BLaER1 (cell line): ENCODE results near the gene TAF11L4.
"Not testable (repeated sequence)": the region's sequence is repeated elsewhere in the genome, so short reads cannot be mapped to it uniquely, and the experiment has no call there.

Experiments used
- H3K27ac ChIP-seq: shearing (Covaris generic); formaldehyde crosslinking; 2 replicates; pipeline ENCODE4 v1.8.1; 2022
- H3K27me3 ChIP-seq: shearing (Covaris generic); formaldehyde crosslinking; 2 replicates; pipeline ENCODE4 v1.8.1; 2022
- H3K36me3 ChIP-seq: shearing (Covaris generic); formaldehyde crosslinking; 2 replicates; pipeline ENCODE4 v1.8.1; 2022
- H3K4me1 ChIP-seq: shearing (Covaris generic); formaldehyde crosslinking; 2 replicates; pipeline ENCODE4 v1.8.1; 2022
- H3K4me2 ChIP-seq: shearing (Covaris generic); formaldehyde crosslinking; 2 replicates; pipeline ENCODE4 v1.8.1; 2022
- H3K4me3 ChIP-seq: shearing (Covaris generic); formaldehyde crosslinking; 2 replicates; pipeline ENCODE4 v1.8.1; 2022
- H3K9ac ChIP-seq: shearing (Covaris generic); formaldehyde crosslinking; 2 replicates; pipeline ENCODE4 v1.8.1; 2022
- H3K9me3 ChIP-seq: shearing (Covaris generic); formaldehyde crosslinking; 2 replicates; pipeline ENCODE4 v1.8.1; 2022
- H4K20me1 ChIP-seq: shearing (Covaris generic); formaldehyde crosslinking; 2 replicates; pipeline ENCODE4 v1.8.1; 2022
- Cebpa-rat ChIP-seq: shearing (Covaris generic); IDR thresholded peaks from 2 replicates; pipeline ENCODE4 v1.8.1; 2022

Gene TAF11L4

DNA sequence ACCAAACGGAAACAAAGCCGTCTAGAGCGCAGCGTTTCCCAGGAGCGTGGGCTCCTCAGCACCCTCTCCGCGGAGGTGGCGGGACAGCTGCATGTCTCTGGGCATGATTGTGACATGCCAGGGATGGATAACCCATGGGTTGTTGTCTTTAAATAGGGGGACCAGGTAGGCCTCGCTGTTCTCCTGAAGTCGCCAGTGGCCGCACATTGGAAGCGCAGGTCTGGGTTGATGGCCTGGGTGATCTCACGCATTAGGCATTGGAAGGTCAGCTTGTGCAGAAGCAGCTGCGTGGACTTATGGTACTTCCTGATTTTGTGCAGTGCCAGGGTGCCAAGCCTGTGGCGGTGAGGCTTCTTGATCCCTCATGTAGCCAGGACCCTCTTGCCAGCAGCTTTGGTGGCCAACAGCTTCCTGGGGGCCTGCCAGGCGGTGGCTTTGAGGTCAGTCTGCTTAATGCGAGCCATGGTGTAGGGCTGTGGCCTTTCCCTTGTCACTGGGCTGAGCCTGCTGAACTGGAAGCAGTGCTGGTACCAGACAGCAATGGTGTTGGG is 9.8 kb upstream of the TAF11L4 start:
- no peak for TF ChIP-seq Cebpa-rat
- H3K36me3 ChIP-seq, result no peaks in the 10 kb centered on the region

DNA sequence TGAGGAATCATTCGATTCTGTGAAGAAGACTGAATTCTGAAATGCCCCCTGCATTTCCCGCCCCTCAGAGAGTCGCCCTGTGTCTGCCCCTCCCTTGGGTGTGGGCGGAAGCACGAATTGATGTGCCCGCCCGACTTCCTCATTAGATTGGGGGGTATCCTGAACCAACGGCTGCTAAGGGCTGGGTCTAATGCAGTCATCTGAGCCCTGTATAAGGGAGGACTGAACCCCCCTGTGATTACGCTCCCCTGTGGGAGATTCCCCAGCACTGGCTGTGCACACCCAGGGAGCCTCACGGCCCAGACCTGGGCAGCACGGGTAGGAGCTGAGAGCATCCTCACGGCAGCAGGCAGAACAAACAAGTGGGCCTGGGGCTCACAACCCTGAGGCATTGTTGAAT is 4.1 kb upstream of the TAF11L4 start:
- not testable (repeated sequence) for H3K4me1 ChIP-seq, H3K36me3 ChIP-seq, H3K9me3 ChIP-seq, H3K27me3 ChIP-seq, H3K4me2 ChIP-seq, H3K27ac ChIP-seq, H4K20me1 ChIP-seq, H3K4me3 ChIP-seq, H3K9ac ChIP-seq

More for the DNA sequence above, 9.8 kb upstream of the TAF11L4 start:
- no peak overlapping the region for H3K9ac ChIP-seq
- H3K4me2 ChIP-seq, result no peak overlapping the region
- H3K4me1 ChIP-seq, result no peaks in the 10 kb centered on the region
- H3K4me3 ChIP-seq, result no peak overlapping the region
- no peak overlapping the region for H3K27ac ChIP-seq
- H3K27me3 ChIP-seq, result no peaks in the 10 kb centered on the region
- H4K20me1 ChIP-seq, result no peaks in the 10 kb centered on the region
- no peaks in the 10 kb centered on the region for H3K9me3 ChIP-seq

DNA sequence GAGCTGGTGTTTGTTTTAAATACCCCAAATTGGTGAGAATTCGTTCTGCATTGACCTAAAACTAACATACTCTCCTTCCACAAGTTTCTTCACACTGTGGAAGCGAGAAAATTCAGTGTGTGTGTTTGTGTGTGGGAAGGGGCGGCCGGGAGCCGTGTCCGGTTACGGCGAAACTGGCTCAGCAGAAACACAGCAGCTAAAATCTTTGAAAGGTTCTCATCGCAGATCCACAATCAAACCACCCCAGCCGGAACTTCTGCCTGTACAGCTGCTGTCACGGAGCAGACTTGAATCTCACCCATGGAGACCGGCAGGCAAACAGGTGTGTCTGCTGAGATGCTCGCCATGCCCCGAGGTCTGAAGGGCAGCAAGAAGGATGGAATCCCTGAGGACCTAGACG is 3.5 kb upstream of the TAF11L4 start, which contains the start of gene TAF11L3:
TSS of gene TAF11L3 (plus strand) at position 301 of the 400 bp plus-strand sequence.
- not testable (repeated sequence) for H3K27ac ChIP-seq, H3K9me3 ChIP-seq, H3K36me3 ChIP-seq, H3K27me3 ChIP-seq, H3K9ac ChIP-seq, H4K20me1 ChIP-seq, H3K4me1 ChIP-seq, H3K4me3 ChIP-seq, H3K4me2 ChIP-seq

DNA sequence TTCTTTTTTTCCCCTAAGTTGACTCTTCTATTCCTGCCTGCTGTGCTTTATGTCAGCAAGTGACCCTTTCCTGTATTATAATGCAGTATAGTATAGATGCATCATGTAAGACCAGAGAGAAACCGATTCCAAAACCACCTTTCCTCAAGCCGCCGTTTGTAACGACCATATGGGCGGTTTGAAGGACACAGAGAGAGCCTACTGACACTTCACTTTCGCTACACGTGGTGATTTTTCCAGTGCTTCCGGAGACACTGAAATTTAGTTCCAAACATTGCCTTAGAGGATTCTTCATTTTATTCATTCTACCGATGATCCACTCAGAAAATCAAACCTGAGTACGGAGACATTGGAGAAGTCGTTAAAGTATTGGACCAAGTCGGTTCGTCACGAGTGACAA is 2.1 kb upstream of the TAF11L4 start:
- not testable (repeated sequence) for H3K9me3 ChIP-seq, H3K27me3 ChIP-seq, H3K4me3 ChIP-seq, H3K4me1 ChIP-seq, H3K4me2 ChIP-seq, H3K9ac ChIP-seq, H4K20me1 ChIP-seq, H3K27ac ChIP-seq, H3K36me3 ChIP-seq

DNA sequence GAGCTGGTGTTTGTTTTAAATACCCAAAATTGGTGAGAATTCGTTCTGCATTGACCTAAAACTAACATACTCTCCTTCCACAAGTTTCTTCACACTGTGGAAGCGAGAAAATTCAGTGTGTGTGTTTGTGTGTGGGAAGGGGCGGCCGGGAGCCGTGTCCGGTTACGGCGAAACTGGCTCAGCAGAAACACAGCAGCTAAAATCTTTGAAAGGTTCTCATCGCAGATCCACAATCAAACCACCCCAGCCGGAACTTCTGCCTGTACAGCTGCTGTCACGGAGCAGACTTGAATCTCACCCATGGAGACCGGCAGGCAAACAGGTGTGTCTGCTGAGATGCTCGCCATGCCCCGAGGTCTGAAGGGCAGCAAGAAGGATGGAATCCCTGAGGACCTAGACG is 3.3 kb downstream of the TAF11L4 start, which contains the start of gene TAF11L5:
TSS of gene TAF11L5 (plus strand) at position 301 of the 400 bp plus-strand sequence.
- not testable (repeated sequence) for H3K36me3 ChIP-seq, H3K27ac ChIP-seq, H3K9ac ChIP-seq, H3K9me3 ChIP-seq, H3K4me3 ChIP-seq, H3K27me3 ChIP-seq, H3K4me2 ChIP-seq, H3K4me1 ChIP-seq, H4K20me1 ChIP-seq

DNA sequence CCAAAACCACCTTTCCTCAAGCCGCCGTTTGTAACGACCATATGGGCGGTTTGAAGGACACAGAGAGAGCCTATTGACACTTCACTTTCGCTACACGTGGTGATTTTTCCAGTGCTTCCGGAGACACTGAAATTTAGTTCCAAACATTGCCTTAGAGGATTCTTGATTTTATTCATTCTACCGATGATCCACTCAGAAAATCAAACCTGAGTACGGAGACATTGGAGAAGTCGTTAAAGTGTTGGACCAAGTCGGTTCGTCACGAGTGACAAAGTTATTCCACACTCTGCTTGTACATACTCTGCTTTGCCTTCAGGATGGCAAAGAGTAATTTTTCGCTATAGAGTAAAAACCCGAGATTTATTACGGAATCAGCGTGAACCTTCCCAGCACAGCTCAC is 4.9 kb downstream of the TAF11L4 start:
- not testable (repeated sequence) for H4K20me1 ChIP-seq, H3K4me2 ChIP-seq, H3K4me1 ChIP-seq, H3K4me3 ChIP-seq, H3K9me3 ChIP-seq, H3K36me3 ChIP-seq, H3K27ac ChIP-seq, H3K9ac ChIP-seq, H3K27me3 ChIP-seq

DNA sequence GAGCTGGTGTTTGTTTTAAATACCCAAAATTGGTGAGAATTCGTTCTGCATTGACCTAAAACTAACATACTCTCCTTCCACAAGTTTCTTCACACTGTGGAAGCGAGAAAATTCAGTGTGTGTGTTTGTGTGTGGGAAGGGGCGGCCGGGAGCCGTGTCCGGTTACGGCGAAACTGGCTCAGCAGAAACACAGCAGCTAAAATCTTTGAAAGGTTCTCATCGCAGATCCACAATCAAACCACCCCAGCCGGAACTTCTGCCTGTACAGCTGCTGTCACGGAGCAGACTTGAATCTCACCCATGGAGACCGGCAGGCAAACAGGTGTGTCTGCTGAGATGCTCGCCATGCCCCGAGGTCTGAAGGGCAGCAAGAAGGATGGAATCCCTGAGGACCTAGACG is 6.8 kb downstream of the TAF11L4 start, which contains the start of gene TAF11L6:
TSS of gene TAF11L6 (plus strand) at position 301 of the 400 bp plus-strand sequence.
- H3K27ac ChIP-seq, H3K36me3 ChIP-seq, H3K4me3 ChIP-seq: not testable (repeated sequence)

More for the DNA sequence above, 6.8 kb downstream of the TAF11L4 start, which contains the start of gene TAF11L6:
- not testable (repeated sequence) for H3K9ac ChIP-seq, H3K9me3 ChIP-seq, H3K4me2 ChIP-seq, H3K27me3 ChIP-seq, H3K4me1 ChIP-seq, H4K20me1 ChIP-seq
